IMR-90 (cell line): ENCODE measurements around the gene SMAD2. TPM values are rescaled to one million over a fixed set of nuclear protein-coding genes. Genes with fewer than 3 reads are reported as not detected.

Experiments
- ATAC-seq: fragments of 200-7000 bp; cut with Tn5 transposase; 2 replicates; pipeline ENCODE4 v1.9.1; 2020; ENCODE audit warnings: low read depth, mild to moderate bottlenecking, moderate library complexity
- BruUV-seq: library from RNA; stranded (reverse); fragments of 400-500 nt; replicated peaks from 2 replicates; lab custom pipeline; 2021; lab: Mats Ljungman, UMichigan
- CTCF ChIA-PET: fragments of 300-600 bp; formaldehyde crosslinking; extraction: SDS; loops from one replicate; lab custom pipeline; 2021; ENCODE audit warnings: antibody characterized with exemption; lab: Yijun Ruan, JAX
- POLR2A ChIA-PET: fragments of 300-600 bp; sonication (Branson Sonifier 250); formaldehyde crosslinking; loops from one replicate; lab custom pipeline; 2022; ENCODE audit warnings: antibody characterized with exemption; ENCODE audit not compliant: unreplicated experiment; lab: Charles Lee
- DNase-seq: peaks from one replicate; pipeline ENCODE4 v3.0.0; 2013
- H2AFZ ChIP-seq: replicated peaks from 2 replicates; pipeline ENCODE3; 2013; ENCODE audit warnings: low read length, mild to moderate bottlenecking; ENCODE audit not compliant: poor library complexity
- H2AK5ac ChIP-seq: 2 replicates; pipeline ENCODE4 v1.6.1; 2013; ENCODE audit warnings: low read depth, low read length, inconsistent platforms
- H2AK9ac ChIP-seq: replicated peaks from 2 replicates; pipeline ENCODE3; 2013; ENCODE audit warnings: mild to moderate bottlenecking, low read depth, low read length, moderate library complexity; ENCODE audit not compliant: poor library complexity
- H2BK120ac ChIP-seq: 2 replicates; pipeline ENCODE4 v1.6.1; 2013; ENCODE audit warnings: low read depth, low read length, inconsistent platforms
- H2BK15ac ChIP-seq: 3 replicates; pipeline ENCODE4 v1.6.1; 2013; ENCODE audit warnings: low read depth, low read length, inconsistent platforms
- H2BK20ac ChIP-seq: 2 replicates; pipeline ENCODE4 v1.6.1; 2013; ENCODE audit warnings: low read depth, mild to moderate bottlenecking, inconsistent platforms, low read length, moderate library complexity
- H2BK5ac ChIP-seq: 2 replicates; pipeline ENCODE4 v1.6.1; 2013; ENCODE audit warnings: mild to moderate bottlenecking, low read depth, low read length, inconsistent platforms; ENCODE audit not compliant: poor library complexity, severe bottlenecking
- H3K14ac ChIP-seq: replicated peaks from 2 replicates; pipeline ENCODE4 v1.6.1; 2013; ENCODE audit warnings: low read depth, low read length, inconsistent platforms
- H3K18ac ChIP-seq: 2 replicates; pipeline ENCODE4 v1.6.1; 2013; ENCODE audit warnings: low read depth, low read length, control low read depth
- H3K23ac ChIP-seq: 2 replicates; pipeline ENCODE4 v1.6.1; 2013; ENCODE audit warnings: low read depth, low read length, inconsistent platforms
- H3K27ac ChIP-seq: 2 replicates; pipeline ENCODE4 v1.5.1; 2013; ENCODE audit warnings: mild to moderate bottlenecking, control low read depth, low read length; ENCODE audit not compliant: insufficient read depth
- H3K27me3 ChIP-seq: 2 replicates; pipeline ENCODE4 v1.6.1; 2013; ENCODE audit warnings: low read length; ENCODE audit not compliant: control insufficient read depth, insufficient read depth
- H3K36me3 ChIP-seq: 2 replicates; pipeline ENCODE4 v1.6.1; 2013; ENCODE audit warnings: low read length, mixed read lengths; ENCODE audit not compliant: control insufficient read depth, insufficient read depth
- H3K4ac ChIP-seq: 2 replicates; pipeline ENCODE4 v1.6.1; 2013; ENCODE audit warnings: low read depth, low read length, inconsistent platforms
- H3K4me1 ChIP-seq: 2 replicates; pipeline ENCODE4 v1.6.1; 2013; ENCODE audit warnings: low read length, mixed read lengths; ENCODE audit not compliant: control insufficient read depth, insufficient read depth
- H3K4me2 ChIP-seq: 2 replicates; pipeline ENCODE4 v1.6.1; 2013; ENCODE audit warnings: low read depth, mild to moderate bottlenecking, control low read depth, low read length, moderate library complexity
- H3K4me3 ChIP-seq: 2 replicates; pipeline ENCODE4 v1.5.1; 2013; ENCODE audit warnings: low read depth, mild to moderate bottlenecking, control low read depth, low read length, moderate library complexity; ENCODE audit not compliant: insufficient read depth
- H3K56ac ChIP-seq: 2 replicates; pipeline ENCODE4 v1.6.1; 2013; ENCODE audit warnings: low read length, inconsistent platforms; ENCODE audit not compliant: insufficient read depth; ENCODE audit errors: extremely low read depth
- H3K79me1 ChIP-seq, 2 experiments: 2 replicates each; pipeline ENCODE4 v1.6.1; 2013; ENCODE audit warnings: low read length in 2 of 2, inconsistent platforms in 1 of 2, low read depth in 1 of 2
- H3K9ac ChIP-seq: 2 replicates; pipeline ENCODE4 v1.6.1; 2013; ENCODE audit warnings: low read depth, low read length, control low read depth
- H3K9me1 ChIP-seq: 2 replicates; pipeline ENCODE4 v1.6.1; 2013; ENCODE audit warnings: low read length, inconsistent platforms; ENCODE audit not compliant: insufficient read depth
- H3K9me3 ChIP-seq: 2 replicates; pipeline ENCODE4 v1.6.1; 2013; ENCODE audit warnings: low read length; ENCODE audit not compliant: control insufficient read depth, insufficient read depth
- H4K20me1 ChIP-seq: 2 replicates; pipeline ENCODE4 v1.6.1; 2013; ENCODE audit warnings: low read length, inconsistent platforms; ENCODE audit not compliant: insufficient read depth
- H4K5ac ChIP-seq: 2 replicates; pipeline ENCODE4 v1.6.1; 2013; ENCODE audit warnings: mild to moderate bottlenecking, low read depth, low read length, control low read depth
- H4K8ac ChIP-seq, 2 experiments: 2 replicates each; pipeline ENCODE4 v1.6.1; 2013; ENCODE audit warnings: low read depth in 2 of 2, low read length in 2 of 2, control low read depth in 1 of 2, inconsistent platforms in 1 of 2
- H4K91ac ChIP-seq: 2 replicates; pipeline ENCODE4 v1.6.1; 2013; ENCODE audit warnings: low read depth, low read length, inconsistent platforms; ENCODE audit not compliant: insufficient read depth
- BHLHE40 ChIP-seq: fragments of 150-350 bp; IDR thresholded peaks from 2 replicates; pipeline ENCODE4 v1.6.1; 2016; ENCODE audit warnings: mild to moderate bottlenecking, low read depth, low read length
- CEBPB ChIP-seq: IDR thresholded peaks from 2 replicates; pipeline ENCODE4 v1.6.1; 2012; ENCODE audit warnings: low read depth, low read length, improper control_type of control experiment
- CHD1 ChIP-seq: IDR thresholded peaks from 2 replicates; pipeline ENCODE4 v1.6.1; 2012; ENCODE audit warnings: low read depth, low read length, improper control_type of control experiment
- CTCF ChIP-seq: conservative IDR thresholded peaks from 2 replicates; pipeline ENCODE4 v1.5.1; 2012; ENCODE audit warnings: mild to moderate bottlenecking, low read depth, low read length, improper control_type of control experiment
- MAFK ChIP-seq: IDR thresholded peaks from 2 replicates; pipeline ENCODE4 v1.6.1; 2012; ENCODE audit warnings: low read depth, low read length, improper control_type of control experiment
- MXI1 ChIP-seq: IDR thresholded peaks from 2 replicates; pipeline ENCODE4 v1.6.1; 2012; ENCODE audit warnings: low read depth, mild to moderate bottlenecking, low read length, moderate library complexity, borderline replicate concordance
- NFE2L2 ChIP-seq: fragments of 150-350 bp; IDR thresholded peaks from 2 replicates; pipeline ENCODE4 v1.6.1; 2016; ENCODE audit warnings: low read depth, mild to moderate bottlenecking, low read length
- POLR2A ChIP-seq: IDR thresholded peaks from 2 replicates; pipeline ENCODE4 v1.6.1; 2012; ENCODE audit warnings: mild to moderate bottlenecking, low read depth, low read length
- RAD21 ChIP-seq: IDR thresholded peaks from 2 replicates; pipeline ENCODE4 v1.6.1; 2012; ENCODE audit warnings: low read length, improper control_type of control experiment
- RCOR1 ChIP-seq: IDR thresholded peaks from 2 replicates; pipeline ENCODE4 v1.6.1; 2012; ENCODE audit warnings: mild to moderate bottlenecking, low read length, improper control_type of control experiment; ENCODE audit not compliant: insufficient replicate concordance
- RFX5 ChIP-seq: IDR thresholded peaks from 2 replicates; pipeline ENCODE4 v1.8.0; 2012; ENCODE audit warnings: low read depth, mild to moderate bottlenecking, low read length, moderate library complexity
- SMC3 ChIP-seq: fragments of 150-350 bp; IDR thresholded peaks from 2 replicates; pipeline ENCODE4 v1.6.1; 2016; ENCODE audit warnings: low read depth, mild to moderate bottlenecking, antibody characterized with exemption, low read length, moderate library complexity
- WGBS, 2 experiments: methylation state at CpG; one replicate each; pipeline versions ENCODE4 v1.1.5 to v1.1.7; 2013; ENCODE audit warnings: missing lambda C conversion rate in 2 of 2; ENCODE audit not compliant: insufficient read length in 1 of 2; ENCODE audit errors: extremely low coverage in 2 of 2; 5-methylcytosine and 5-hydroxymethylcytosine counted together
- dilution Hi-C: fragments of 300-500 bp; cut with HindIII; formaldehyde crosslinking; loops from one replicate; pipeline ENCODE4 v1.14.3; 2018; ENCODE audit warnings: low sequenced_read_pairs; ENCODE audit not compliant: unreplicated experiment
- in situ Hi-C: fragments of 300-500 bp; cut with MboI; formaldehyde crosslinking; loops from 3 replicates; pipeline ENCODE4 v1.14.3; 2019; ENCODE audit warnings: low sequenced_read_pairs, inconsistent platforms, mixed read lengths
- intact Hi-C: fragments of 100-400 bp; cut with micrococcal nuclease; formaldehyde crosslinking; loops from 2 replicates; pipeline ENCODE4 v1.10.0; 2022
- polyA plus RNA-seq, 3 experiments: library from polyadenylated mRNA; depleted of rRNA; stranded (reverse); fragments of >200 nt; gene quantifications; 2 replicates each; pipeline ENCODE4 v1.2.3, GENCODE V29; 2012; ENCODE audit warnings: low replicate concordance in 1 of 3
- total RNA-seq: library from RNA; depleted of rRNA; stranded (reverse); fragments of >200 nt; gene quantifications from 2 replicates; pipeline ENCODE4 v1.2.3, GENCODE V29; 2012

Gene SMAD2
- total and polyA plus RNA-seq, 2 of the 4 experiments (the other 2 are of a cell fraction) = 41.7 to 171 TPM

GRCh38 chr18:47908592-47908991, 21.9 kb downstream of the SMAD2 start:
- no peak overlapping the region for H4K91ac ChIP-seq
- no peak overlapping the region for H3K4me3 ChIP-seq
- DNase-seq (no peak), ATAC-seq (no peak)
- H4K8ac ChIP-seq = no peak overlapping the region
- H3K4me2 ChIP-seq = no peak overlapping the region
- H4K20me1 ChIP-seq = peaks cover 57% of the 10 kb centered on the region
- H3K36me3 ChIP-seq = peaks cover 5% of the 10 kb centered on the region; the same call in 1 of the 2 replicates
- no CpG with 5 or more reads among the region's 6 CpGs for WGBS, 2 experiments
- peaks cover 5% of the 10 kb centered on the region for H3K9me3 ChIP-seq
- no peak overlapping the region for H4K5ac ChIP-seq
- in situ Hi-C loops (no loop called here), intact Hi-C loops (no loop called here), dilution Hi-C loops (no loop called here)
- no peak overlapping the region for H2BK5ac ChIP-seq
- no peak overlapping the region for H3K18ac ChIP-seq
- no peak overlapping the region for H3K27ac ChIP-seq
- no peak overlapping the region for H2BK120ac ChIP-seq
- H2AK9ac ChIP-seq = no peak overlapping the region
- H2AK5ac ChIP-seq = no peak overlapping the region
- H3K23ac ChIP-seq = no peak overlapping the region
- H3K27me3 ChIP-seq = no peaks in the 10 kb centered on the region
- ChIA-PET POLR2A (no interaction called here), CTCF (interaction anchor here (0.7 kb wide), 1 partner anchor 88 kb away, joined by 3 read pairs; no protein-coding TSS in a partner anchor)
- peaks cover 42 to 62% of the 10 kb centered on the region in 2 experiments for H3K79me1 ChIP-seq
- no peak overlapping the region for H2BK15ac ChIP-seq
- no peak overlapping the region for H2BK20ac ChIP-seq
- no peak overlapping the region for H3K14ac ChIP-seq
- TF ChIP-seq MXI1 (no peak), CEBPB (no peak), RAD21 (no peak), RFX5 (no peak), NFE2L2 (no peak), RCOR1 (no peak), MAFK (no peak), POLR2A (no peak), CHD1 (no peak), BHLHE40 (no peak), SMC3 (no peak), CTCF (no peak)
- H3K9me1 ChIP-seq = no peaks in the 10 kb centered on the region
- H3K9ac ChIP-seq = no peak overlapping the region
- no peak overlapping the region for H3K4ac ChIP-seq
- H3K56ac ChIP-seq = no peak overlapping the region
- no peaks in the 10 kb centered on the region for H3K4me1 ChIP-seq
- no TSS peak for BruUV-seq
- H2AFZ ChIP-seq = no peak overlapping the region
